Astrocyte (in vitro differentiated cells and primary cell): ENCODE results near the gene C1QC.

Experiments
- CTCF ChIP-seq: IDR thresholded peaks from 2 replicates; pipeline ENCODE4 v1.5.1; 2011; ENCODE audit warnings: low read depth, mild to moderate bottlenecking, inconsistent platforms, low read length, moderate library complexity; ENCODE audit not compliant: insufficient read depth
- EZH2 ChIP-seq: IDR thresholded peaks from 2 replicates; pipeline ENCODE4 v1.6.1; 2012; ENCODE audit warnings: mild to moderate bottlenecking, low read length, inconsistent platforms; ENCODE audit not compliant: insufficient read depth

GRCh38 chr1:22662986-22663408 is 19.6 kb downstream of the C1QC start:
- TF ChIP-seq CTCF = no peak
- TF ChIP-seq EZH2 = no peak
